GM18951 (cell line): ENCODE measurements around the gene ASPHD2.

Experiments used
- POLR2A ChIP-seq: IDR thresholded peaks from 4 replicates; pipeline ENCODE4 v1.6.1; 2011; ENCODE audit warnings: mild to moderate bottlenecking; ENCODE audit not compliant: insufficient read length, insufficient read depth; ENCODE audit errors: extremely low read depth
- in situ Hi-C: fragments of 300-500 bp; cut with MboI; formaldehyde crosslinking; loops from one replicate; pipeline ENCODE4 v1.12.0; 2022; ENCODE audit warnings: low sequenced_read_pairs, mixed read lengths, inconsistent platforms; ENCODE audit not compliant: unreplicated experiment

Gene ASPHD2

GRCh38 chr22:26462051-26462450 lies 33.0 kb downstream of the ASPHD2 start:
- in situ Hi-C loops = loop anchor here (25.0 kb wide), 1 partner anchor 100 kb away; no protein-coding TSS in a partner anchor

GRCh38 chr22:26462641-26463040 lies 33.6 kb downstream of the ASPHD2 start:
- in situ Hi-C loops = loop anchor here (25.0 kb wide), 1 partner anchor 100 kb away; no protein-coding TSS in a partner anchor
- no peak for TF ChIP-seq POLR2A

More at GRCh38 chr22:26462051-26462450, 33.0 kb downstream of the ASPHD2 start:
- TF ChIP-seq POLR2A = no peak

GRCh38 chr22:26463101-26463661 lies 34.1 kb downstream of the ASPHD2 start:
- in situ Hi-C loops = loop anchor here (25.0 kb wide), 1 partner anchor 101 kb away; no protein-coding TSS in a partner anchor
- TF ChIP-seq POLR2A = no peak

- in situ Hi-C loops = loop anchor here (25.0 kb wide), 1 partner anchor 101 kb away; no protein-coding TSS in a partner anchor
- no peak for TF ChIP-seq POLR2A
Measured at GRCh38 chr22:26463688-26464087, 34.6 kb downstream of the ASPHD2 start.

- TF ChIP-seq POLR2A = no peak
- in situ Hi-C loops = loop anchor here (25.0 kb wide), 1 partner anchor 102 kb away; no protein-coding TSS in a partner anchor
Measured at GRCh38 chr22:26464312-26464711, 35.3 kb downstream of the ASPHD2 start.

GRCh38 chr22:26466196-26466595 lies 37.1 kb downstream of the ASPHD2 start:
- in situ Hi-C loops = loop anchor here (25.0 kb wide), 1 partner anchor 104 kb away; no protein-coding TSS in a partner anchor
- no peak for TF ChIP-seq POLR2A

- in situ Hi-C loops = loop anchor here (25.0 kb wide), 1 partner anchor 109 kb away; no protein-coding TSS in a partner anchor
- TF ChIP-seq POLR2A = no peak
Measured at GRCh38 chr22:26470807-26471206, 41.7 kb downstream of the ASPHD2 start.

GRCh38 chr22:26471522-26471921 lies 42.5 kb downstream of the ASPHD2 start:
- no peak for TF ChIP-seq POLR2A
- in situ Hi-C loops = loop anchor here (25.0 kb wide), 1 partner anchor 109 kb away; no protein-coding TSS in a partner anchor

- no peak for TF ChIP-seq POLR2A
- in situ Hi-C loops = loop anchor here (25.0 kb wide), 1 partner anchor 112 kb away; no protein-coding TSS in a partner anchor
Measured at GRCh38 chr22:26474682-26475081, 45.6 kb downstream of the ASPHD2 start.

- TF ChIP-seq POLR2A = no peak
- in situ Hi-C loops = no loop called here
Measured at GRCh38 chr22:26476705-26477340, 47.8 kb downstream of the ASPHD2 start.

- in situ Hi-C loops = no loop called here
- TF ChIP-seq POLR2A = no peak
Measured at GRCh38 chr22:26477341-26477731, 48.3 kb downstream of the ASPHD2 start.

- peak; percentile 34 for TF ChIP-seq POLR2A
- in situ Hi-C loops = no loop called here
Measured at GRCh38 chr22:26479043-26479791, 50.2 kb downstream of the ASPHD2 start.
